ENCODE results near the gene ARID5A.
A peak's percentile ranks its signal among the peaks of the same experiment; 100 is the strongest.

ARID5A gene

GRCh38 chr2:96537734-96538486 lies 1.4 kb downstream of the ARID5A start:
- no peak for TF ChIP-seq CTCF (IDR thresholded peaks at IDR 0.05; ENCODE audit: low read depth, low read length)
- peak overlapping the region; percentile 76 for H3K4me3 ChIP-seq (ENCODE audit: low read depth, low read length)

DNA sequence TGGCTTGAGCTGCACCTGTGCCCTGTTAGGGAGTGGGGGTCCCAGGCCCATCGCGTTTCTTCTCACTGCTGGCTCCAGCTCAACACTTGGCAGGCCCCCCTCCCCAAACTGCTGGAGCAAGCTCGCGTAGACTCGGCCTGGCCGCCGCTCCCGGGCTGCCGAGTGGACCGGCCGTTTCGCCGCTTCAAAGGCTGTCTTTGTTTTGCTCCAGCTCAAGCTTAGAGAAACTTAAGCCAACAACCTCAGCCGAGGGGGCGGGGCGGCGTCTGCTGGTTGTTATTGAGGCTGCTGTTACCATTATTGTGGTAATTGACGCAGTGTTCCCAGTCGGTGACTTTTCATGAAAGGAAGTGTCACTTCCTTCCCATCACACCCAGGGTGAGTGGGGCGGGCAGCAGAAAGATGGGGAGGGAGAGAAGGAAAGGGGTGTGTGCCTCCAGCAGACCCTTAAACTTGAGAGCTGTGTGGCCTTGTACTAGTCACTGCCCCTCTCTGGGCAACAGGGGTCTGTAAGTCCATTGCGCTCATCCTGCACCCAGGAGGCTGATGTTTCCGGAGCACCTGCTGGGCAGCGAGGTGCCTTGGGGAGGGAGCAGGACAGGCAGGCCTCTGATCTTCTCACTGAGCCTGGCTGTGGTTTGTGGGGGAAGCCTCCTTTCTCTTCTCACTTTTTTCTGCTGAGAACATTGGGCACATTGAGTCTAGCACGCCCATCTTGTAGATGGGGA lies 2.1 kb downstream of the ARID5A start:
- TF ChIP-seq CTCF (IDR thresholded peaks at IDR 0.05; ENCODE audit: low read depth, low read length), result no peak
- H3K4me3 ChIP-seq (ENCODE audit: low read depth, low read length), result peak overlapping the region; percentile 76

GRCh38 chr2:96539215-96539920 lies 2.8 kb downstream of the ARID5A start:
- H3K4me3 ChIP-seq (ENCODE audit: low read depth, low read length), result no peak overlapping the region
- TF ChIP-seq CTCF (IDR thresholded peaks at IDR 0.05; ENCODE audit: low read depth, low read length), result no peak

DNA sequence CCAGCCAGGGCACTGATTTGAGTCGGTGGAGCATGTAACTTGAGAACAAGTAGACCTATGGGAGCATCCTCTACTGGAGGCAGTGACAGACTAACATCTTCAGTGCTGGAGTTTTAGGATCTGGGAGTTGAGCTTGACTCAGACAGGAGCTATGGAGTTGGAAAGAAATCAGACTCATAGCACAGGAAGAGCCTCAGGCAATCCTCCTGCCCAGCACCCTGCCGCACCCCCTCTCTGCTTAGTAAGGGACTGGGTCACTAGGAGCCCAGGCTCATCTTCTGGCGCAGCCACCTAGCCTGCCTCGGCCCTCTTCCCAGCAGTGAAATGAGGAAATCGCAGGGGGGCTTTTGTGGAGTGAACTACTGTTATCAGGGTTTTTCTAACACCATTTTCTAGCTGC lies 3.6 kb downstream of the ARID5A start:
- no peak overlapping the region for H3K4me3 ChIP-seq (ENCODE audit: low read depth, low read length)
- TF ChIP-seq CTCF (IDR thresholded peaks at IDR 0.05; ENCODE audit: low read depth, low read length), result no peak

DNA sequence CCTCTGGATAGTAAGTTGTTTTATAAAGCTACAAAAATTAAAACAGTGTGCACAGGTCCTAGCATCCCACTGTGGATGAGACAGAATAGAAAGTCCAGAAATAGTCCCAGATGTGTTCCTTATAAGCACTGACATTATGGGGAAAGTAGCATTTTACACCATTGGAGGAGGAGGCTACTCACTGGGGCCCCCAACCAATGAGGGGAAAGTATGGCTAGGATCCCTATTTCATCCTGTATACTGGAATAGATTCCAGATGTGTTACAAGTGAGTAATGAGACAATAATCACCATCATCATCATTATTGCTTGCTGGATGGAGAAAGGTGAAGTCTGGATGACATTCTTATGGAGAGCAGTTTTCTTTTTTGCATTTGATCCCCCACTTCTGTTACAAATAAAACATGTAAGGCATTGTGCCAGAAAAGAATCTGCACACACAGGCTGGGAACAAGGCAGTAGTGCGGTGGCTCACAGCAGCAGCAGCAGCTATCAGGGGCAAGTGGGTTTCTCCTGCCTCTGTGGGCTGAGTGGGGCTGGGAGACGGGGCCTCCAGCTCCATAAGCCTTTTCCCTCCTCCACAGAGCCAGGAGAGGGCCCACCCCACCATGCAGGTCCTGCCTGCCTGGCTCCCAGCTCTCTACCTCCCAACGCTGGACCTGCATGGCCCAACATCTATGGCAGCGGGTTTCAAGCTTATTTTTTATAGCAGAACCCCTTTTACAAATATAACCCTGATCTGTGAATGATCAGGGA lies 5.0 kb downstream of the ARID5A start:
- no peak for TF ChIP-seq CTCF (IDR thresholded peaks at IDR 0.05; ENCODE audit: low read depth, low read length)
- no peak overlapping the region for H3K4me3 ChIP-seq (ENCODE audit: low read depth, low read length)

DNA sequence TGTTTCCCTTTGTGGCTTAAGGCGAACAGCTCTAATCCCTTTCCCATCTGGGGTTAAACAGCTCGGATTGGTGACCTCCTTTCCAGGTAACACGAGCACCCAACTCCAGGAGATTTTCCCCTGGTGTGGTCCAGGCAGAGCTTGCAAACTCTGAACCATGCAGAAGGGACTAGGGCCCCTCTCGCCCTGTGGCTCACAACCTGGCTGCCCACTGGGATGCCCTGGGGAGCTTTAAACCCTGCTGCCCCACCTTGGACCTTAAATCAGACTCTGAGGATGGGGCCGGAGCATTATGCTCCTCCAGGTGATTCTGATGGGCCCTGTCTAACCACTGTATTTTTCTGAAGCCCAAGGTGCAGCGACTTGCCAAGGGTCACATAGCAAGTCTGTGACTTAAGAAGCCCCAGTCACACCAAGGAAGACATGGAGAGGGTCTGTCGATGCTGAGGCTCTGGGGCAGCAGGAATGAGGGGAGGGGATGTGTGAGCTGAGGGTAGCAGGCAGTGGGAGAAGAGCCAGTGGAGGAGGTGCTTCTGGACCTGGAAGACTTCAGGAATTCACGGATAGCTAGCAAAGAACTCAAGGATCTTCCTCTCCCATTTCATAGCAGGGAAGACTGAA lies 5.9 kb downstream of the ARID5A start:
- TF ChIP-seq CTCF (IDR thresholded peaks at IDR 0.05; ENCODE audit: low read depth, low read length), result no peak
- no peak overlapping the region for H3K4me3 ChIP-seq (ENCODE audit: low read depth, low read length)
